ENCODE data around the gene ABCF2.

The ABCF2 gene

GRCh38 chr7:151251689-151252560, 24.9 kb upstream of the ABCF2 start:
- DNase-seq = no peak

DNA sequence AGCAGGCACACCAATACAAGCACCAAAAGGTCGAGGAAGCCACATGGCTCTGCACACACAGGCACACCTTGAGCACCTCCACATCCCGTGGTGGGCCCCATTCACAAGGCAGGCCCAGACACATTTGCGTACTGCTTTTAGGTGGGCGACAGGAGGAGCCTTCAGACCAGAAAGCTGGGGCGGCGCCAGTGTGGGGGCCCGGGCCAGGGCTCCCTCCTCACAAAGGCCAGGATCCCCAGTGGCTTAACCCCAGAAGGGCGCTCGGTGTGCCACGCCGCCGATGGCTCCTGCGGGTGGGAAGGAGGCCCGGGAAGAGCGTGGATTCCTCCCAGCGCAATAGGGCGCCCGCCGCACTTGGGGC, 24.3 kb upstream of the ABCF2 start:
- no peak for DNase-seq

DNA sequence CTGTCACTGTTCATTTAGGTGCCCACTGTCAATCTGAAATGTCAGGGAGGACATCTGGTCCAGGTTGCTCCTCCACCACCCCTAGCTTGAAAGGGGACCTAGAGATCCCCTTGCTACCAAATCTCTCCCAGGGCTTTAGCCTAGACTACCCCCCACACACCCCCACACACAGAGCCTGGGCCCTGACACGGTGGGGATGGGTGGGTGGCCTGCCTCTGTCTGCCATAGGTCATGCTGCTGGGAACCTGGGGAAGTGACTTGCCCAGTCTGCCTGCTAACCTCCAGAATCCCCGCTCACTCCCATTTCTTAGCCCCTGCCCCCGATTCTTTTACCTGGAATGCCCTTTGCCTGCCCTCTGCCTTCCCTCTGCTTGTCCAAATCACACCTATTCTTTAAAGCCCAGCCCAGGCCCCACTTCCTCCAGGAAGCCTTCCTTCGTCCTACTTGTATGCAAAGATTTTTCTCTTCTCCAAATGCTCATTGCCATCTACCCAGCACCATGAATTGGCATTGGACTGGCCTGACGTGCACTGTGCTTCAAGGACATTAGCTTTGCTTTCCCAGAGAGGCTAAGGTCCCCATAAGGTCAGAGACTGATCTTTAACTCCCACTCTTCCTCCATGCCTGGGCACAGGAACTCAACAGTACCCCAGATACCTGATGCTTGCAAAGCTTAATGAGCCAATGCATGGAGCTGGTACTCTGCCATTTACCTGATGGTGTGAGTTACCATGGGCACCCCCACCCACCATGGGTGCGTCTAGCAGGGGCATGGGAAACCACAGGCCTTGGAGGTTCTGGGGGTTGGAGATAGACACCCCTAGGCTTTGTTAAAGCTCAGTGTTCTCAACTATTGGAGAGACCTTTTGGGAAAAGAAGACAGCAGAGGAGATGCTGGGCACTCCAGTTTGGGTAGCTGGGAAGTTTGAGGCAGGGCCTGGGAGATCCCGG, 23.5 kb upstream of the ABCF2 start:
- DNase-seq = no peak

DNA sequence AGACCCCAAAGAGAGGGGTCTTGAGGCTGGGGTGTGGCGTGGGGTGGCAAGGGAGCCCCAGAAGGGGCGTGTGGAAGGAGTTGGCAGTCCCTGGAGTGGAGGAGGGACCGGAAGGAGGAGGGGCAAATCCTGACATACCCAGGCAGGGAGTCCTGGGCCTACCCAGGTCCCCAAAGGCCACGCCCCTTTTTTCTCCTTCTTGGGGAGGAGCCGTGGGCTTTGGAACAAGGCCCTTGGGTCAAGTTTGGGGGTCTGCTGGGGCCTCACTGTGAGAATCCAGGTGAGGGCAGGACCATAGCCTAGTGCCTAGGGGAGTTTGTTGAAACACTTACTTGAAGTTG, 22.7 kb upstream of the ABCF2 start:
- DNase-seq = peak in 1 of 2 experiments; percentile 8

GRCh38 chr7:151249034-151249731, 22.2 kb upstream of the ABCF2 start:
- DNase-seq = no peak

DNA sequence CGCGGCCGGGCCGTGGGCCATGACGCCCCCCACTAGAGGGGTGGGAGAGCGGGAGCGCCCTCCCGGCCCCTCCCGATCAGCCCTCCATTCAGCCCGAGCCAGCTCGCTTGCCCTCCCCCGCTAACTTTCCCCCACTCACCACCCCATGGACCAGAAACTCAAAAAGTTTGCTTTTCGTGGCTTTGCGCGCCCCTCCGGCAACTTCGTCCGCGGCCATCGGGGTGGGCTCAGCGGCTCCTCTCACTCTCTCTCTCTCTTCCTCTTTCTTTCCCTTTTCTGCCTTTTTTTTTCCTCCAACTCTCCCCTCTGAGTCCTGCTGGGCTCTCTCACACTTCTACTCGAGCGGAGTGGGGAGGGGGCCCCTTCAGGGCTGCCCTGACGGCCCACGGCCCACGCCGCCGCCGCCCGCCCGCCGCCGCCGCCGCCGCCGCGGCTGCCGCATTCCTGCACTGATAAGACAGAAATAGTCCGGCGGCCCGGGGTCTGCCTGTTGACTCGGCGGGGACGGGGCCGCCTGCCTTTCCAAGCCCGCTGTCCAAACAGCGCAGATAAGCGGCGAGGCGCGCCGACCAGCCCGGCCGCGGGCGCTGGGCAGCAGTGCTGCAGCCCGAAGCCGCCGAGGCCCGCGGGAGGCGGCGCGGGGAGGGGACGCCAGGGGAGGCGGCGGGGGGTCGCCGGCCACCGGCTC, 21.5 kb upstream of the ABCF2 start, which contains the start of gene SMARCD3:
TSS of gene SMARCD3 (minus strand) at position 349 of the 688 bp plus-strand sequence. CDS start at position 217, 132 bp downstream.
- no peak for DNase-seq

DNA sequence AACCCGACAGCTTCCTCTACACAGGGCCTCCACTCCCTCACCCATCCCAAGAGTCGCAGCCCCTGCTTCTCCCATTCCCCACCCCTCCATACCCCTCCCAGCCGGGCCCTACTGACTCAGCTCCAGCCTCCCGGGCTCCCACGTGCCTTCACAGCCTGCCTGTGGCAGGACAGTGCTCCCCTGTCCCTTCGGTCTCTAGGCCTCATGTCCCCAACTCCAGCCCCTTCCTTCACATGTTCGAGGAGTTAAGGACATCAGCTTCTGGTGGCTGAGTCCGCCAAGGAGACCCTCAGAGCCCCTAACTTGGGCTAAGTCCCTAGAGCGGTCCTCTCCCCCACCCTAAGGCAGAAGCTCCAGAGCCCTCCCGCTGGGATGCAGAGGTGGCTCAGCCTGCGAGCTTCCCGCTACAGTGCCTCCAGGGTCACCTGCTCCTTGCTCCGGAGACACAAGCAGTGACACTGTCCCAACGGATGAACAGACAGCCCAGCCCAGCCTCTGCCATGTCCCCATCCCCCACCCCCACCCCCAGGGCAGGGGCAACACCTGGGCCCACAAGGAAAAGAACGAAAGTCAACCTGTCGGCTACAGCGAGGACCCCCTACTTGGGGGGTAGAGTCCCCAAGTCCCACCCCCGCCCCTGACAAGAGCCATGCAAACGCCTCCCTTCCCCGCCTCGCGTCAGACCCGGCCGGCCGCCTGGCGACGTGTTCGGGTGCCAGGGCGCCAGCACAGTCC, 20.8 kb upstream of the ABCF2 start:
- DNase-seq = no peak

GRCh38 chr7:151246851-151247580, 20.0 kb upstream of the ABCF2 start:
- no peak for DNase-seq

DNA sequence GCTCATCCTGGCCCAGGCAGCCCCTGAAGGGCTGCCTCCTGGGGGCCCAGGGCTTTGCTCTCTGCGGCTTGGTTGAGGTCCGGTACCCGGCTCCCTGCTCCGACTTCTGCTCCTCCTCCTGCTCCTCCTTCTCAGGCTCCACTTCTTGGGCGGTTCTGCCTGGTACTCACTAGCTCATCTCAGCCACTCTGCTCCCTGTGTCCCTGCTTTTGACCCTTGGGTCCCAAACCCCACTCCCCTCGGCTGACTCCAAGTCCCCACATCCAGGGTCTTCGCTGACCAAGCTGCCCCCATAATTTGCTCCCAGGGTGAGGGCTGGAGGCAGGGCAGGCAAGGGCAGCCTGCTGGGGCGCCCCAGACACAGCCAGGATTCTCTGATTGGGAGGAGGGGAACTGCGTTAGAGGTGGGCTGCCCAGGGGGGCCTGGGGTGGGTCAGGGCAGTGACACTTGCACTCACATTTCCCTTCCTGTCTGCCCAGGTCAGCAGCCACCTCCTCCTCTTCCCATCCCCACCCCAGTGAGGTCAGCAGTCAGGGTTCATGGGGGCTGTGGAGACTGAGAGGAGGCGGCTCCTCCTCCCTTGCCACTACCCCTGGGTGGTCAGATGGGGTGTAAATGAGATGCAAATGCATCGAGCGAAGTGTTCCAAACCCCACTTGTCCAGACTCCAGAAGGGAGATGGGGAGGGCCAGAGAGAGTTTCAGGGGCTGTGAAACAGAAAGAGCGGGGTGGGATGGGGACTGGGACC, 19.3 kb upstream of the ABCF2 start:
- no peak for DNase-seq

GRCh38 chr7:151245360-151246101, 18.5 kb upstream of the ABCF2 start:
- no peak for DNase-seq

GRCh38 chr7:151244841-151245346, 17.9 kb upstream of the ABCF2 start:
- no peak for DNase-seq

DNA sequence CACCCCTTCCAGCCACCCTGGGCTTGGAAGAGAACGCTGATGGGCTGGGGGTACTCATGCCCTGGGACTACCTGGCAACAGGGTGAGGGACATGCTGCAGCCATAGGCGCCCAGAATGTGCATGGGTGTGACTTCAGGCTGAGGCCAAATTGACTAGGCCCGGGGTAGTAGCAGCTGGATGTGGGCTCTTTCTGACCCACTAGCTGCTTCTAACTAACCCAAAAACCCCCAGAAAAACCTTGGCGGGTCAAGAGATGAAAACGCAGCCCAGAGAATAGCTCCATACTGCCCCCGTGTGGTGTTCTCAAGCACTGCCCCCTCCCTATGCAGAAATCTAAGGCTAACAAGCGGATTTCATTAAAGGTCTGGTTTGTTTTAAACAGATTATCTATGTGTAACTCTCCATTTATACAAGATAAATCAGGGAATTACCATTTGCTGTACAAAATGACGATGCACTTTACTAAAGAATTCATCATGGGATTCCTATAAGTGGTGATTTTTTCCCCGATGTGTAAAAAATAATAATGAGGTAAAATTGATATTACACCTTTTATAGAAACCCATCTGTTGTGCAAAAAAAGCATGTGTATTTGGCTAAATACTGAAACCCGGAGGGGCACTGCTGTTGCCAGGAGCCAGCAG, 17.3 kb upstream of the ABCF2 start:
- peak in 1 of 2 experiments; percentile 37 for DNase-seq

GRCh38 chr7:151243408-151244195, 16.6 kb upstream of the ABCF2 start:
- no peak for DNase-seq

DNA sequence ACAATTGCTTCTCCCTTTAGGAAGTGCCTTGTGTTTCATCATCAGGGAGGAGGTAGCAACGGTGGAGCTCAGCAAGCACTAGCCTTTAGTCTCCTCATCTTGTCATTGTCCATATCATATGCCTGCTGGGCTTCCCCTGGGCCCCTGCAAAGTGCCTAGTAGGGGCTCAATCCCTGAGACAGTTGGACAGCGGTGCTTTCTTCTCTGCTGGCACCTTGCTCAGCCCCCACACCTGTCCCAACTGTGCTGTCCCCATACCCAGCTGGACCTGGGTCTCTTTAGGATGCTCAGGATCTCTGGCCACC, 16.0 kb upstream of the ABCF2 start:
- DNase-seq = no peak

- DNase-seq = no peak
Measured at GRCh38 chr7:151242159-151243044, 15.4 kb upstream of the ABCF2 start.

- DNase-seq = no peak
Measured at GRCh38 chr7:151241755-151242096, 14.7 kb upstream of the ABCF2 start.
